HepG2 (cell line): ENCODE measurements around the gene SMAD7. TPM values are rescaled to one million over a fixed set of nuclear protein-coding genes. Genes with fewer than 3 reads are reported as not detected.
A peak's percentile ranks its signal among the peaks of the same experiment; 100 is the strongest.

ENCODE experiments used
- ATF7-NPFF ChIP-seq: sonication (generic); formaldehyde crosslinking; IDR thresholded peaks from 2 replicates; pipeline ENCODE4 v1.8.1; 2023; ENCODE audit warnings: mild to moderate bottlenecking, low read depth, missing genetic modification reagents, moderate library complexity
- FOSL1 ChIP-seq: sonication (generic); formaldehyde crosslinking; IDR thresholded peaks from 2 replicates; pipeline ENCODE4 v1.9.0; 2021; ENCODE audit warnings: missing genetic modification reagents, borderline replicate concordance
- KLF12 ChIP-seq: sonication (generic); formaldehyde crosslinking; IDR thresholded peaks from 2 replicates; pipeline ENCODE4 v1.4.0; 2020; ENCODE audit warnings: missing genetic modification reagents, borderline replicate concordance
- MATR3 ChIP-seq: sonication (generic); formaldehyde crosslinking; IDR thresholded peaks from 2 replicates; pipeline ENCODE4 v1.4.0; 2020; ENCODE audit warnings: missing genetic modification reagents
- NCOA2 ChIP-seq: sonication (generic); formaldehyde crosslinking; IDR thresholded peaks from 2 replicates; pipeline ENCODE4 v1.8.0; 2022; ENCODE audit warnings: inconsistent platforms
- NRL ChIP-seq: sonication (generic); formaldehyde crosslinking; IDR thresholded peaks from 2 replicates; pipeline ENCODE4 v1.5.0; 2020; ENCODE audit warnings: missing genetic modification reagents, mild to moderate bottlenecking, moderate library complexity, borderline replicate concordance
- SAP130 ChIP-seq: IDR thresholded peaks from 2 replicates; pipeline ENCODE4 v1.6.1; 2016; ENCODE audit warnings: low read depth
- SATB2 ChIP-seq: sonication (generic); formaldehyde crosslinking; IDR thresholded peaks from 2 replicates; pipeline ENCODE4 v1.5.0; 2020; ENCODE audit warnings: missing genetic modification reagents
- SIX4 ChIP-seq: sonication (generic); formaldehyde crosslinking; IDR thresholded peaks from 2 replicates; pipeline ENCODE4 v1.4.0; 2020; ENCODE audit warnings: missing genetic modification reagents
- TAF1 ChIP-seq: sonication (generic); formaldehyde crosslinking; IDR thresholded peaks from 2 replicates; pipeline ENCODE4 v1.4.0; 2020; ENCODE audit warnings: missing genetic modification reagents
- TEAD2 ChIP-seq: sonication (generic); formaldehyde crosslinking; IDR thresholded peaks from 2 replicates; pipeline ENCODE4 v1.9.0; 2021; ENCODE audit warnings: missing genetic modification reagents
- UBTF ChIP-seq: sonication (generic); formaldehyde crosslinking; IDR thresholded peaks from 2 replicates; pipeline ENCODE4 v1.4.0; 2020; ENCODE audit warnings: mild to moderate bottlenecking, missing genetic modification reagents
- ZNF430 ChIP-seq: sonication (generic); formaldehyde crosslinking; IDR thresholded peaks from 2 replicates; pipeline ENCODE4 v1.9.0; 2021; ENCODE audit warnings: mild to moderate bottlenecking, missing genetic modification reagents
- ZNF496 ChIP-seq: sonication (generic); formaldehyde crosslinking; IDR thresholded peaks from 2 replicates; pipeline ENCODE4 v1.8.1; 2023; ENCODE audit warnings: mild to moderate bottlenecking, moderate library complexity, missing genetic modification reagents; ENCODE audit not compliant: insufficient replicate concordance
- ZNF503 ChIP-seq: sonication (generic); formaldehyde crosslinking; IDR thresholded peaks from 2 replicates; pipeline ENCODE4 v1.4.0; 2020; ENCODE audit warnings: missing genetic modification reagents
- ZSCAN25 ChIP-seq: sonication (generic); formaldehyde crosslinking; IDR thresholded peaks from 2 replicates; pipeline ENCODE4 v1.8.0; 2022; ENCODE audit warnings: mild to moderate bottlenecking, missing genetic modification reagents
- polyA plus RNA-seq, 8 experiments: library from polyadenylated mRNA; depleted of rRNA in 3 of 8; stranded (reverse) in 7 of 8; unstranded in 1 of 8; fragments of >200 nt; fragmentation: Illumina TruSeq in 4 of 8; extraction: Trizol in 4 of 8; gene quantifications; 2 replicates each; pipeline versions ENCODE4 v1.2.1 to v1.2.3, GENCODE V29; 2011 to 2016; ENCODE audit warnings: low read depth in 4 of 8, missing spikeins in 1 of 8, mixed read lengths in 1 of 8; ENCODE audit not compliant: insufficient read depth in 1 of 8
- total RNA-seq, 5 experiments: library from RNA; depleted of rRNA; stranded (reverse); fragments of >200 nt; fragmentation: Illumina TruSeq; extraction: Trizol; gene quantifications; 2 replicates each; pipeline ENCODE4 v1.2.3, GENCODE V29; 2016; ENCODE audit warnings: low read depth in 1 of 5
- TF ChIP-seq, protein P1 (sequence below): sonication (generic); formaldehyde crosslinking; IDR thresholded peaks from 2 replicates; pipeline ENCODE4 v1.8.1; 2023; ENCODE audit warnings: mild to moderate bottlenecking, missing genetic modification reagents, borderline replicate concordance

The SMAD7 gene
- total and polyA plus RNA-seq, 2 of the 13 experiments (the other 11 are each of a cell fraction or from before 2014, with no cell fraction given), result 17.4 to 24.7 TPM

- peak; percentile 55; the same call in 1 of the 2 replicates for TF ChIP-seq UBTF (CRISPR knock-in tag)
- TF ChIP-seq, protein P1, sequence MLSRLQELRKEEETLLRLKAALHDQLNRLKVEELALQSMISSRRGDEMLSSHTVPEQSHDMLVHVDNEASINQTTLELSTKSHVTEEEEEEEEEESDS (CRISPR knock-in tag), result no peak
- TF ChIP-seq TAF1, result peak; percentile 37; the same call in 1 of the 2 replicates
- TF ChIP-seq ZSCAN25 (CRISPR knock-in tag), result peak; percentile 82; the same call in 1 of the 2 replicates
- TF ChIP-seq ZNF503 (CRISPR knock-in tag), result peak; percentile 76
- TF ChIP-seq ZNF430 (CRISPR knock-in tag), result no peak
- no peak; the same call in 1 of the 2 replicates for TF ChIP-seq ATF7-NPFF (CRISPR knock-in tag)
- no peak for TF ChIP-seq SATB2 (CRISPR knock-in tag)
- peak; percentile 58; the same call in 1 of the 2 replicates for TF ChIP-seq KLF12 (CRISPR knock-in tag)
- TF ChIP-seq MATR3, result no peak
- no peak for TF ChIP-seq ZNF496 (CRISPR knock-in tag)
- TF ChIP-seq NCOA2 (CRISPR knock-in tag), result peak; percentile 86
- TF ChIP-seq SAP130, result peak; percentile 91
- peak; percentile 35; the same call in 1 of the 2 replicates for TF ChIP-seq NRL (CRISPR knock-in tag)
- peak; percentile 35; the same call in 1 of the 2 replicates for TF ChIP-seq FOSL1 (CRISPR knock-in tag)
- TF ChIP-seq TEAD2 (CRISPR knock-in tag), result no peak
- peak; percentile 72 for TF ChIP-seq SIX4
Measured at GRCh38 chr18:48929941-48930713, 20.6 kb downstream of the SMAD7 start (continued).
